Glutamatergic neuron (in vitro differentiated cells): ENCODE results near the gene SORCS1. TPM values are rescaled to one million over a fixed set of nuclear protein-coding genes. Genes with fewer than 3 reads are reported as not detected.

Experiments used
- DNase-seq: peaks from one replicate; pipeline ENCODE4 v3.0.0; 2022
- H3K27ac Mint-ChIP-seq: one replicate; pipeline ENCODE4 v1.8.0; 2020; ENCODE audit warnings: mild to moderate bottlenecking, mixed read lengths, inconsistent platforms; ENCODE audit not compliant: unreplicated experiment
- H3K27me3 Mint-ChIP-seq: one replicate; pipeline ENCODE4 v1.8.0; 2020; ENCODE audit warnings: mild to moderate bottlenecking, moderate library complexity, mixed read lengths, inconsistent platforms; ENCODE audit not compliant: unreplicated experiment
- H3K36me3 Mint-ChIP-seq: one replicate; pipeline ENCODE4 v1.8.0; 2020; ENCODE audit warnings: mild to moderate bottlenecking, mixed read lengths, inconsistent platforms; ENCODE audit not compliant: unreplicated experiment
- H3K4me1 Mint-ChIP-seq: one replicate; pipeline ENCODE4 v1.8.0; 2020; ENCODE audit warnings: mild to moderate bottlenecking, low read depth, mixed read lengths, inconsistent platforms; ENCODE audit not compliant: unreplicated experiment
- H3K4me3 Mint-ChIP-seq: one replicate; pipeline ENCODE4 v1.8.0; 2020; ENCODE audit warnings: mild to moderate bottlenecking, mixed read lengths, inconsistent platforms; ENCODE audit not compliant: unreplicated experiment
- H3K9me3 Mint-ChIP-seq: one replicate; pipeline ENCODE4 v1.8.0; 2020; ENCODE audit warnings: mild to moderate bottlenecking, moderate library complexity, mixed read lengths, inconsistent platforms; ENCODE audit not compliant: unreplicated experiment
- CTCF ChIP-seq: fragments of 200-600 bp; sonication (generic); IDR thresholded peaks from one replicate; pipeline ENCODE4 v1.5.0; 2021; ENCODE audit not compliant: partially characterized antibody, unreplicated experiment
- total RNA-seq: library from RNA; stranded (reverse); fragmentation: NEBNext Ultra II Directional; extraction: Animal tissue kit (Norgen Biotek cat#: 25700); gene quantifications from one replicate; pipeline ENCODE4 v1.2.1, GENCODE V29; 2021; ENCODE audit not compliant: unreplicated experiment

Gene SORCS1
- total RNA-seq, 1 donor from 2014 or later: 3.3 TPM

- no peak for TF ChIP-seq CTCF
- peaks cover 3% of the 10 kb centered on the region for H3K9me3 Mint-ChIP-seq
- no peak overlapping the region for H3K4me3 Mint-ChIP-seq
- DNase-seq: no peak
- H3K36me3 Mint-ChIP-seq: peaks cover 15% of the 10 kb centered on the region
- H3K27me3 Mint-ChIP-seq: peaks cover 3% of the 10 kb centered on the region
- H3K4me1 Mint-ChIP-seq: no peaks in the 10 kb centered on the region
- H3K27ac Mint-ChIP-seq: no peak overlapping the region
These were observed 306.8 kb downstream of the SORCS1 start for GRCh38 chr10:106857728-106858127.

GRCh38 chr10:106857213-106857612 is 307.3 kb downstream of the SORCS1 start:
- Mint-ChIP-seq H3K27ac (no peak overlapping the region), H3K4me1 (no peaks in the 10 kb centered on the region), H3K36me3 (peaks cover 15% of the 10 kb centered on the region), H3K4me3 (no peak overlapping the region), H3K9me3 (peaks cover 3% of the 10 kb centered on the region), H3K27me3 (peaks cover 3% of the 10 kb centered on the region)
- TF ChIP-seq CTCF: no peak
- DNase-seq: no peak

GRCh38 chr10:106836933-106837663 is 327.4 kb downstream of the SORCS1 start:
- H3K4me3 Mint-ChIP-seq: no peak overlapping the region
- no peak for DNase-seq
- no peaks in the 10 kb centered on the region for H3K4me1 Mint-ChIP-seq
- no peaks in the 10 kb centered on the region for H3K27me3 Mint-ChIP-seq
- no peak overlapping the region for H3K27ac Mint-ChIP-seq
- no peaks in the 10 kb centered on the region for H3K36me3 Mint-ChIP-seq
- H3K9me3 Mint-ChIP-seq: no peaks in the 10 kb centered on the region
- TF ChIP-seq CTCF: no peak

- Mint-ChIP-seq H3K9me3 (no peaks in the 10 kb centered on the region), H3K27ac (no peak overlapping the region), H3K27me3 (no peaks in the 10 kb centered on the region), H3K36me3 (no peaks in the 10 kb centered on the region), H3K4me1 (no peaks in the 10 kb centered on the region), H3K4me3 (no peak overlapping the region)
- no peak for DNase-seq
- no peak for TF ChIP-seq CTCF
These were observed 331.7 kb downstream of the SORCS1 start for GRCh38 chr10:106832846-106833245.

GRCh38 chr10:106830471-106830870 is 334.0 kb downstream of the SORCS1 start:
- Mint-ChIP-seq H3K27me3 (no peaks in the 10 kb centered on the region), H3K4me1 (peaks cover 2% of the 10 kb centered on the region), H3K27ac (no peak overlapping the region), H3K9me3 (no peaks in the 10 kb centered on the region), H3K36me3 (no peaks in the 10 kb centered on the region), H3K4me3 (no peak overlapping the region)
- TF ChIP-seq CTCF: no peak
- no peak for DNase-seq
